HEK293 (cell line): ENCODE measurements around the gene BAK1.

Experiments used
- CTCF ChIA-PET: fragments of 350-600 bp; formaldehyde crosslinking; extraction: SDS; loops from one replicate; lab custom pipeline; 2021; ENCODE audit warnings: antibody characterized with exemption; lab: Yijun Ruan, JAX
- POLR2A ChIA-PET: fragments of 300-600 bp; formaldehyde crosslinking; extraction: SDS; loops from one replicate; lab custom pipeline; 2020; ENCODE audit warnings: antibody characterized with exemption, inconsistent platforms; lab: Yijun Ruan, JAX
- H3K27ac ChIP-seq: fragments of 200-500 bp; sonication (Bioruptor generic); 2 replicates; pipeline ENCODE4 v1.5.1; 2014; ENCODE audit warnings: low read depth, low read length, control low read depth, inconsistent platforms; ENCODE audit errors: extremely low read depth
- H3K36me3 ChIP-seq, 2 experiments: fragments of 200-500 bp in 1 of 2; sonication (Bioruptor generic) in 1 of 2; 1 replicate in 1 of 2; 2 replicates in 1 of 2; pipeline ENCODE4 v1.5.1; 2014 to 2017; ENCODE audit warnings: inconsistent platforms in 2 of 2, low read length in 2 of 2; ENCODE audit not compliant: control insufficient read depth in 2 of 2, insufficient read depth in 1 of 2
- H3K4me1 ChIP-seq: fragments of 200-500 bp; sonication (Bioruptor generic); 2 replicates; pipeline ENCODE4 v1.5.1; 2014; ENCODE audit warnings: mild to moderate bottlenecking, low read length, inconsistent platforms; ENCODE audit not compliant: control insufficient read depth, insufficient read depth
- H3K4me3 ChIP-seq: 2 replicates; pipeline ENCODE4 v1.5.1; 2011; ENCODE audit warnings: low read depth, mild to moderate bottlenecking, control low read depth, low read length, moderate library complexity
- H3K9me3 ChIP-seq: fragments of 200-500 bp; sonication (Bioruptor generic); 2 replicates; pipeline ENCODE4 v1.5.1; 2014; ENCODE audit warnings: low read depth, low read length, inconsistent platforms; ENCODE audit not compliant: control insufficient read depth, insufficient read depth
- FEZF1 ChIP-seq: fragments of 450-650 bp; formaldehyde crosslinking; IDR thresholded peaks from 2 replicates; pipeline ENCODE4 v1.5.1; 2016; ENCODE audit warnings: missing biosample characterization, missing genetic modification characterization
- SP3 ChIP-seq: fragments of 450-650 bp; formaldehyde crosslinking; IDR thresholded peaks from 2 replicates; pipeline ENCODE4 v1.5.1; 2016; ENCODE audit warnings: missing biosample characterization, missing genetic modification characterization
- TCF7L2 ChIP-seq: IDR thresholded peaks from 2 replicates; pipeline ENCODE4 v1.6.1; 2011; ENCODE audit warnings: low read depth, mild to moderate bottlenecking, inconsistent platforms, low read length, moderate library complexity, borderline replicate concordance
- ZBTB48 ChIP-seq: fragments of 450-650 bp; formaldehyde crosslinking; IDR thresholded peaks from 2 replicates; pipeline ENCODE4 v1.5.1; 2016; ENCODE audit warnings: missing biosample characterization, missing genetic modification characterization
- ZIC2 ChIP-seq: fragments of 450-650 bp; formaldehyde crosslinking; IDR thresholded peaks from 2 replicates; pipeline ENCODE4 v1.5.1; 2016; ENCODE audit warnings: missing biosample characterization, missing genetic modification characterization
- ZNF133 ChIP-seq: fragments of 450-650 bp; formaldehyde crosslinking; IDR thresholded peaks from 2 replicates; pipeline ENCODE4 v1.5.1; 2016; ENCODE audit warnings: missing biosample characterization, missing genetic modification characterization
- ZNF274 ChIP-seq, 2 experiments: fragments of 200-500 bp in 1 of 2; fragments of 450-650 bp in 1 of 2; sonication (Bioruptor generic) in 1 of 2; formaldehyde crosslinking in 1 of 2; IDR thresholded peaks; 2 replicates each; pipeline versions ENCODE4 v1.5.1 to v1.6.1; 2014 to 2016; ENCODE audit warnings: borderline replicate concordance in 1 of 2, inconsistent platforms in 1 of 2, low read length in 1 of 2, missing biosample characterization in 1 of 2, missing genetic modification characterization in 1 of 2
- ZNF311 ChIP-seq: fragments of 450-650 bp; formaldehyde crosslinking; IDR thresholded peaks from 2 replicates; pipeline ENCODE4 v1.5.1; 2017; ENCODE audit warnings: missing biosample characterization, missing genetic modification characterization, borderline replicate concordance
- ZNF324 ChIP-seq: fragments of 450-650 bp; formaldehyde crosslinking; IDR thresholded peaks from 2 replicates; pipeline ENCODE4 v1.5.1; 2016; ENCODE audit warnings: missing biosample characterization, missing genetic modification characterization
- ZNF335 ChIP-seq: fragments of 450-650 bp; formaldehyde crosslinking; conservative IDR thresholded peaks from 2 replicates; pipeline ENCODE4 v1.5.1; 2016; ENCODE audit warnings: missing biosample characterization, missing genetic modification characterization
- ZNF394 ChIP-seq: fragments of 450-650 bp; formaldehyde crosslinking; IDR thresholded peaks from 2 replicates; pipeline ENCODE4 v1.5.1; 2016; ENCODE audit warnings: missing biosample characterization, missing genetic modification characterization, mild to moderate bottlenecking, moderate library complexity, borderline replicate concordance
- ZNF416 ChIP-seq: fragments of 450-650 bp; formaldehyde crosslinking; IDR thresholded peaks from 2 replicates; pipeline ENCODE4 v1.5.1; 2016; ENCODE audit warnings: missing biosample characterization, missing genetic modification characterization
- ZNF660 ChIP-seq: fragments of 450-650 bp; IDR thresholded peaks from 2 replicates; pipeline ENCODE4 v1.5.1; 2018; ENCODE audit warnings: missing biosample characterization, mild to moderate bottlenecking, missing genetic modification characterization
- ZNF76 ChIP-seq: fragments of 450-650 bp; formaldehyde crosslinking; IDR thresholded peaks from 2 replicates; pipeline ENCODE4; 2016; ENCODE audit warnings: low read depth, missing biosample characterization, missing genetic modification characterization, borderline replicate concordance
- ZNF792 ChIP-seq: fragments of 450-650 bp; formaldehyde crosslinking; IDR thresholded peaks from 2 replicates; pipeline ENCODE4 v1.5.1; 2016; ENCODE audit warnings: missing biosample characterization, missing genetic modification characterization
- ZSCAN16 ChIP-seq: fragments of 450-650 bp; formaldehyde crosslinking; IDR thresholded peaks from 2 replicates; pipeline ENCODE4 v1.5.1; 2016; ENCODE audit warnings: missing biosample characterization, missing genetic modification characterization
- ZXDB ChIP-seq: fragments of 450-650 bp; formaldehyde crosslinking; IDR thresholded peaks from 2 replicates; pipeline ENCODE4 v1.5.1; 2016; ENCODE audit warnings: missing biosample characterization, missing genetic modification characterization
- TF ChIP-seq, protein P1 (sequence below): fragments of 450-650 bp; formaldehyde crosslinking; IDR thresholded peaks from 2 replicates; pipeline ENCODE4 v1.5.1; 2016; ENCODE audit warnings: missing biosample characterization, missing genetic modification characterization
- TF ChIP-seq, protein P2 (sequence below): fragments of 450-650 bp; formaldehyde crosslinking; IDR thresholded peaks from 2 replicates; pipeline ENCODE4 v1.5.1; 2016; ENCODE audit warnings: missing biosample characterization, missing genetic modification characterization
- TF ChIP-seq, protein P3 (sequence below): fragments of 450-650 bp; formaldehyde crosslinking; IDR thresholded peaks from 2 replicates; pipeline ENCODE4 v1.5.1; 2016; ENCODE audit warnings: missing biosample characterization, missing genetic modification characterization, low read depth
- TF ChIP-seq, protein P4 (sequence below): fragments of 450-650 bp; formaldehyde crosslinking; optimal IDR thresholded peaks from 2 replicates; pipeline ENCODE3; 2016; ENCODE audit warnings: missing biosample characterization, mild to moderate bottlenecking, missing genetic modification characterization
- TF ChIP-seq, protein P5 (sequence below): sonication (generic); formaldehyde crosslinking; IDR thresholded peaks from 2 replicates; pipeline ENCODE4 v1.8.1; 2022; ENCODE audit warnings: mild to moderate bottlenecking, moderate library complexity, missing genetic modification reagents
- TF ChIP-seq, protein P6 (sequence below): fragments of 450-650 bp; formaldehyde crosslinking; IDR thresholded peaks from 2 replicates; pipeline ENCODE4 v1.5.1; 2016; ENCODE audit warnings: missing biosample characterization, missing genetic modification characterization

BAK1 gene

DNA sequence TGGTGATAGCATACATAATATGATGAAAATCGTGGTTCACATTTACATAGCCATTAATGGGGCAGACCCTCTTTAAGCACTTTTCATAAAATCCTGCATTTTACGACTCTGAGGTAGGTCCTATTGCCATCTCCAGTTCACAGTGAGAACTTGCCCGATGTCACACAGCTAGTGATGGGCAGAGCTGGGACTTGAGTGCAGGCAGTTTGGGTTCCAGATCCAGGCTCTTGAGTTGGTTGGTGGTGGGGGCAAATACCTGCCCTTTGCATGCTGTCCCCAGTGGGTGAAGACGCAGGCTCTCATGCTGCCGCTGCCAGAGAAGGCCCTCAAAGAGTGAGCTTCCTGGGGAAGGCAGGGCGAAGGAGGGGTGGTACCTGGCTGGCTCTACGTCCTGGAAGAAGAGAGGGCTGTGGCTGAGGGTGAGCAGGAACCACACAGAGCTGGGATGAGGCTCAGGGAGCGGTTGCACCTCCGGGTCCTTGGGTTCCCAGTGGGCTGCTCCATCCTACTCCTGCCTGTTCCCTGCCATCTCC is 6.1 kb upstream of the BAK1 start (continued):
- TF ChIP-seq, protein P1, sequence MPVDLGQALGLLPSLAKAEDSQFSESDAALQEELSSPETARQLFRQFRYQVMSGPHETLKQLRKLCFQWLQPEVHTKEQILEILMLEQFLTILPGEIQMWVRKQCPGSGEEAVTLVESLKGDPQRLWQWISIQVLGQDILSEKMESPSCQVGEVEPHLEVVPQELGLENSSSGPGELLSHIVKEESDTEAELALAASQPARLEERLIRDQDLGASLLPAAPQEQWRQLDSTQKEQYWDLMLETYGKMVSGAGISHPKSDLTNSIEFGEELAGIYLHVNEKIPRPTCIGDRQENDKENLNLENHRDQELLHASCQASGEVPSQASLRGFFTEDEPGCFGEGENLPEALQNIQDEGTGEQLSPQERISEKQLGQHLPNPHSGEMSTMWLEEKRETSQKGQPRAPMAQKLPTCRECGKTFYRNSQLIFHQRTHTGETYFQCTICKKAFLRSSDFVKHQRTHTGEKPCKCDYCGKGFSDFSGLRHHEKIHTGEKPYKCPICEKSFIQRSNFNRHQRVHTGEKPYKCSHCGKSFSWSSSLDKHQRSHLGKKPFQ (tag by site-specific recombination): peak; percentile 98
- TF ChIP-seq, protein P2, sequence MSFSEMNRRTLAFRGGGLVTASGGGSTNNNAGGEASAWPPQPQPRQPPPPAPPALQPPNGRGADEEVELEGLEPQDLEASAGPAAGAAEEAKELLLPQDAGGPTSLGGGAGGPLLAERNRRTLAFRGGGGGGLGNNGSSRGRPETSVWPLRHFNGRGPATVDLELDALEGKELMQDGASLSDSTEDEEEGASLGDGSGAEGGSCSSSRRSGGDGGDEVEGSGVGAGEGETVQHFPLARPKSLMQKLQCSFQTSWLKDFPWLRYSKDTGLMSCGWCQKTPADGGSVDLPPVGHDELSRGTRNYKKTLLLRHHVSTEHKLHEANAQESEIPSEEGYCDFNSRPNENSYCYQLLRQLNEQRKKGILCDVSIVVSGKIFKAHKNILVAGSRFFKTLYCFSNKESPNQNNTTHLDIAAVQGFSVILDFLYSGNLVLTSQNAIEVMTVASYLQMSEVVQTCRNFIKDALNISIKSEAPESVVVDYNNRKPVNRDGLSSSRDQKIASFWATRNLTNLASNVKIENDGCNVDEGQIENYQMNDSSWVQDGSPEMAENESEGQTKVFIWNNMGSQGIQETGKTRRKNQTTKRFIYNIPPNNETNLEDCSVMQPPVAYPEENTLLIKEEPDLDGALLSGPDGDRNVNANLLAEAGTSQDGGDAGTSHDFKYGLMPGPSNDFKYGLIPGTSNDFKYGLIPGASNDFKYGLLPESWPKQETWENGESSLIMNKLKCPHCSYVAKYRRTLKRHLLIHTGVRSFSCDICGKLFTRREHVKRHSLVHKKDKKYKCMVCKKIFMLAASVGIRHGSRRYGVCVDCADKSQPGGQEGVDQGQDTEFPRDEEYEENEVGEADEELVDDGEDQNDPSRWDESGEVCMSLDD (tag by site-specific recombination): no peak
- TF ChIP-seq ZXDB (tag by site-specific recombination) (no peak), ZNF335 (tag by site-specific recombination) (peak; percentile 21), TCF7L2 (no peak)
- TF ChIP-seq, protein P3, sequence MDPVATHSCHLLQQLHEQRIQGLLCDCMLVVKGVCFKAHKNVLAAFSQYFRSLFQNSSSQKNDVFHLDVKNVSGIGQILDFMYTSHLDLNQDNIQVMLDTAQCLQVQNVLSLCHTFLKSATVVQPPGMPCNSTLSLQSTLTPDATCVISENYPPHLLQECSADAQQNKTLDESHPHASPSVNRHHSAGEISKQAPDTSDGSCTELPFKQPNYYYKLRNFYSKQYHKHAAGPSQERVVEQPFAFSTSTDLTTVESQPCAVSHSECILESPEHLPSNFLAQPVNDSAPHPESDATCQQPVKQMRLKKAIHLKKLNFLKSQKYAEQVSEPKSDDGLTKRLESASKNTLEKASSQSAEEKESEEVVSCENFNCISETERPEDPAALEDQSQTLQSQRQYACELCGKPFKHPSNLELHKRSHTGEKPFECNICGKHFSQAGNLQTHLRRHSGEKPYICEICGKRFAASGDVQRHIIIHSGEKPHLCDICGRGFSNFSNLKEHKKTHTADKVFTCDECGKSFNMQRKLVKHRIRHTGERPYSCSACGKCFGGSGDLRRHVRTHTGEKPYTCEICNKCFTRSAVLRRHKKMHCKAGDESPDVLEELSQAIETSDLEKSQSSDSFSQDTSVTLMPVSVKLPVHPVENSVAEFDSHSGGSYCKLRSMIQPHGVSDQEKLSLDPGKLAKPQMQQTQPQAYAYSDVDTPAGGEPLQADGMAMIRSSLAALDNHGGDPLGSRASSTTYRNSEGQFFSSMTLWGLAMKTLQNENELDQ (tag by site-specific recombination): no peak
- TF ChIP-seq, protein P4, sequence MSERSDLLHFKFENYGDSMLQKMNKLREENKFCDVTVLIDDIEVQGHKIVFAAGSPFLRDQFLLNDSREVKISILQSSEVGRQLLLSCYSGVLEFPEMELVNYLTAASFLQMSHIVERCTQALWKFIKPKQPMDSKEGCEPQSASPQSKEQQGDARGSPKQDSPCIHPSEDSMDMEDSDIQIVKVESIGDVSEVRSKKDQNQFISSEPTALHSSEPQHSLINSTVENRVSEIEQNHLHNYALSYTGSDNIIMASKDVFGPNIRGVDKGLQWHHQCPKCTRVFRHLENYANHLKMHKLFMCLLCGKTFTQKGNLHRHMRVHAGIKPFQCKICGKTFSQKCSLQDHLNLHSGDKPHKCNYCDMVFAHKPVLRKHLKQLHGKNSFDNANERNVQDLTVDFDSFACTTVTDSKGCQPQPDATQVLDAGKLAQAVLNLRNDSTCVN: peak; percentile 3

DNA sequence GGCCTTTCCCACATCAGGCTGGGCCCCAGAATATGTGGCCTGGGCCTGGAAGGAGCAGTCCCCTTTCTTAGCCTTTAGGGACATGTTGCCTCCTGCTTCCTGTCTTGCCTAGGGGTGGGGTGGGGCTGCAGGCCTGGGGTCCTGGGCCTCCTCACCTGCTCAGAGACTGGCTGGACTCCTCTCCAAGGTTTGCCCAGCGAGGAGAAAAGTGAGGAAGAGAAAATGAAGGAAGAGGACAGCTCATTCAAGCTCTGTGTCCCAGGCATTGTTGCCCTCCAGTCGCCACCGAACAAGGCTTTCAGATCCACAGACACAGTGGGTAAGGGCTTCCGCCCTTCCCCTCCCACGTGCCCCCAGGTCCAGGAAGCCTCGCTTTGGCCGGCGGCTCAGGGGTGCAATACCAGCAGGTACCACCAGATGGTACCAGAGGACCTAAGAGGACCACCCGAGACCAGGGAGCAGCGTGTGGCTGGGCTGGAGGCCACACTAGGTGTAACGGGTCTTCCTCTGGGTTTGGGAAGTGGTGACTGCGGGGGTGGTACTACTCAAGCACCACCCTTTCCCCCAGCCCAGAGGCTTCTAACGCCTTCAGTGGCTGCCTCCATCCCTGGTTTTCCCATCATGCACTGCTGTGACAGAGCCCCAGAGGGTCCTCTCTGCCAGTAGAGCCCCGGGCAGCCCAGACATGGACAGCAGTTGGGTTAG is 5.5 kb upstream of the BAK1 start:
- CTCF ChIA-PET: interaction anchor here (0.6 to 4.8 kb wide), 39 partner anchors 9 to 569 kb away, joined by 3 to 93 read pairs (median 4); partner anchors contain the start of gene UQCC2
- no peaks in the 10 kb centered on the region for H3K36me3 ChIP-seq
- H3K9me3 ChIP-seq: no peaks in the 10 kb centered on the region
- POLR2A ChIA-PET: interaction anchor here (1.9 kb wide), 1 partner anchor 48 kb away, joined by 4 read pairs; no protein-coding TSS in a partner anchor
- no peak overlapping the region for H3K4me3 ChIP-seq
- H3K27ac ChIP-seq: no peak overlapping the region; the same call in 1 of the 2 replicates
- no peaks in the 10 kb centered on the region; the same call in 1 of the 2 replicates for H3K4me1 ChIP-seq
- TF ChIP-seq ZIC2 (tag by site-specific recombination) (peak; percentile 26), ZNF311 (tag by site-specific recombination) (no peak), ZNF274 (IDR thresholded peaks at IDR 0.05; ENCODE audit: low read length) (no peak), ZNF274 (tag by site-specific recombination; IDR thresholded peaks at IDR 0.05; ENCODE audit: borderline replicate concordance) (no peak), ZNF416 (no peak), ZNF660 (tag by site-specific recombination) (peak; percentile 68; the same call in 1 of the 2 replicates), ZNF133 (tag by site-specific recombination) (no peak), ZNF394 (peak; percentile 66; the same call in 1 of the 2 replicates), ZBTB48 (tag by site-specific recombination) (0 out of 2 replicates have a peak, but pooled peaks have one; percentile 30), ZNF76 (tag by site-specific recombination) (peak; percentile 77; the same call in 1 of the 2 replicates), ZNF324 (tag by site-specific recombination) (peak; percentile 39; the same call in 1 of the 2 replicates), ZNF792 (tag by site-specific recombination) (no peak), ZSCAN16 (tag by site-specific recombination) (no peak), FEZF1 (tag by site-specific recombination) (no peak), SP3 (tag by site-specific recombination) (peak; percentile 42)
- TF ChIP-seq, protein P5, sequence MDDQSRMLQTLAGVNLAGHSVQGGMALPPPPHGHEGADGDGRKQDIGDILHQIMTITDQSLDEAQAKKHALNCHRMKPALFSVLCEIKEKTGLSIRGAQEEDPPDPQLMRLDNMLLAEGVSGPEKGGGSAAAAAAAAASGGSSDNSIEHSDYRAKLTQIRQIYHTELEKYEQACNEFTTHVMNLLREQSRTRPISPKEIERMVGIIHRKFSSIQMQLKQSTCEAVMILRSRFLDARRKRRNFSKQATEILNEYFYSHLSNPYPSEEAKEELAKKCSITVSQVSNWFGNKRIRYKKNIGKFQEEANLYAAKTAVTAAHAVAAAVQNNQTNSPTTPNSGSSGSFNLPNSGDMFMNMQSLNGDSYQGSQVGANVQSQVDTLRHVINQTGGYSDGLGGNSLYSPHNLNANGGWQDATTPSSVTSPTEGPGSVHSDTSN (CRISPR knock-in tag): 0 out of 2 replicates have a peak, but pooled peaks have one; percentile 50
- TF ChIP-seq, protein P6, sequence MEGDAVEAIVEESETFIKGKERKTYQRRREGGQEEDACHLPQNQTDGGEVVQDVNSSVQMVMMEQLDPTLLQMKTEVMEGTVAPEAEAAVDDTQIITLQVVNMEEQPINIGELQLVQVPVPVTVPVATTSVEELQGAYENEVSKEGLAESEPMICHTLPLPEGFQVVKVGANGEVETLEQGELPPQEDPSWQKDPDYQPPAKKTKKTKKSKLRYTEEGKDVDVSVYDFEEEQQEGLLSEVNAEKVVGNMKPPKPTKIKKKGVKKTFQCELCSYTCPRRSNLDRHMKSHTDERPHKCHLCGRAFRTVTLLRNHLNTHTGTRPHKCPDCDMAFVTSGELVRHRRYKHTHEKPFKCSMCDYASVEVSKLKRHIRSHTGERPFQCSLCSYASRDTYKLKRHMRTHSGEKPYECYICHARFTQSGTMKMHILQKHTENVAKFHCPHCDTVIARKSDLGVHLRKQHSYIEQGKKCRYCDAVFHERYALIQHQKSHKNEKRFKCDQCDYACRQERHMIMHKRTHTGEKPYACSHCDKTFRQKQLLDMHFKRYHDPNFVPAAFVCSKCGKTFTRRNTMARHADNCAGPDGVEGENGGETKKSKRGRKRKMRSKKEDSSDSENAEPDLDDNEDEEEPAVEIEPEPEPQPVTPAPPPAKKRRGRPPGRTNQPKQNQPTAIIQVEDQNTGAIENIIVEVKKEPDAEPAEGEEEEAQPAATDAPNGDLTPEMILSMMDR (tag by site-specific recombination): peak; percentile 91
